Activated CD4-positive, CD25-positive, alpha-beta regulatory T cell treated with anti-CD3 and anti-CD28 coated beads, Interleukin-2, amount 50 U/mL, for 24 hours (primary cell): ENCODE data around the gene MLPH.
A peak's percentile ranks its signal among the peaks of the same experiment; 100 is the strongest.
"Not testable (repeated sequence)": the region's sequence is repeated elsewhere in the genome, so short reads cannot be mapped to it uniquely, and the experiment has no call there.

ENCODE experiments used
- ATAC-seq, 2 donors: fragments of 150-1000 bp; cut with Tn5 transposase; one replicate each; pipeline ENCODE4 v1.10.0; 2021; ENCODE audit warnings: mild to moderate bottlenecking in 1 of 2, moderate library complexity in 1 of 2

MLPH gene

DNA sequence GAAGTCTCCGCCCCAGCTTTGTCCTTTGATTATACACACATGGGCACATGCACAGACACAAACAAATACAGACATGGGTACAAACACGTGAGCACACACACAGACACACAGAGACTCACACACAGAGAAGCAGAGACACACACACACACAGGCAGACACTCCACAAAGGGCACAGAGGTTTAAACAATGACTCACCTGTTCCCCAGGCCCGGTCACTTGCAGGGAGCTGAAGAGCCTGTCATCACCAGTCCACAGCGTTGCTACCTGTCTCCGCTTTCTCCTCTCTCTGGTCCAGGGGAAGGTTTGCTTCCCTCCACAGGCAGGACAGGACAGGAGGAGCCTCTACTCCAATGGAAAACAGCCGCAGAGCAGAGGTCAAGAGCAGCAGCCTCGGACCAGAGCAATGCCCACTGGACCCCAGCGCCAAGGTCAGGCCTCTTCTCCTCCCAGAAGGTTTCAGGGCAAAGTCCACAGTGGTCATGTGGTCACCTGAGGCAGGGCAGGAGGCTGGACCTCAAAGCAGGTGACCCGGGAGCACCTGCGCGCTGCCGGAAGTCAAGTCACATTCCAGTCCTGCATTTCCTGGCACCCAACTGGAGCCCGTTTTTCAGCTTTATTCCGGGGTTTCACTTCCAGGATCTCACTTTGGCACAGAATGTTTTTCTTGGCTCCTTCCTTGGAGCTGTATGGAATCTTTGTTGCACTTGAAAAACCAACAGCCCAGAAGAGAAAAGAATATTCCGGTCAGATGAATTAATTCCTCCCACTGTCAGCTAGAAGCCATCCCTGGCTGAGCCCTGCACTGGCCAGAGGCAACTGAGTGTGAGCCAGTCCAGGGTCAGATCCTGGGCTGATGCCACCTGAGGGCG lies 103.5 kb downstream of the MLPH start, which contains the start of gene RAB17:
TSS of gene RAB17 (minus strand) at position 463 of the 869 bp plus-strand sequence. CDS start 4,580 bp downstream, outside the sequence.
- ATAC-seq: no peak

DNA sequence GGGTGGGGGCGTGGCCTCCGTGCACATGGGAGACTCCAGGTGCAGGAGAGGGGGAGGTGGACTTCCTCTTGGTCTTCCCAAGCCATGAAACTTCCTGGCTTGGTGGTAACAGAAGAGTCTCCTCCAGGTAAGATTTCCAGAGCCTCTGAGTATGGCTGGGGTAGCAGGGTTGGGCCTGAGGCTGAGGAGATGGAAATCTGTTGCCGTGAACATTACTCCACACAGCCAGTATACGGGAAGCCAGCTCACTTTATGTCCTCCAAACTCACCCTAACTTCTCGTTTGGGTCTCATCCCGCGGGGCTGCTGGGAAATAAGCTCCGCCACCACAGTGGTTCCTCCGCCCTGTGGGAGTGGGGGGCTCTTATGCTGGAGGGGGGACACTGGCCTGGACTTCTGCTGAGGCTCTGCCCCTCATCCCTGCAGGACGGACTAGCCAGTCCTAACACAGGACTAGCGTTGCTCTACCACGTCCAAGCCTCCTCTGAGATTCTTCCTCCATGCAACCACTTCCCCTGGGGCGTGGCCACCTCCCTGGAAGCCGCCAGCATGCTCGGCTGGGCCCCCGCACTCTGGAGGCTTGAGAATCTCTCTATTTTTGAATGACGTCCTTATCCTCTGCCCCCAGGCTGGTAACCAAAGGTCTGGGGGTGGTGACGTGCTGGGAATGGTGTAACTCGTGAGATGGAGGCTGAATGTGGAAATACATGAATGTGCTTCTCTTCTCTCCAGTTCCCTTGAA lies 104.3 kb downstream of the MLPH start:
- ATAC-seq: no peak

DNA sequence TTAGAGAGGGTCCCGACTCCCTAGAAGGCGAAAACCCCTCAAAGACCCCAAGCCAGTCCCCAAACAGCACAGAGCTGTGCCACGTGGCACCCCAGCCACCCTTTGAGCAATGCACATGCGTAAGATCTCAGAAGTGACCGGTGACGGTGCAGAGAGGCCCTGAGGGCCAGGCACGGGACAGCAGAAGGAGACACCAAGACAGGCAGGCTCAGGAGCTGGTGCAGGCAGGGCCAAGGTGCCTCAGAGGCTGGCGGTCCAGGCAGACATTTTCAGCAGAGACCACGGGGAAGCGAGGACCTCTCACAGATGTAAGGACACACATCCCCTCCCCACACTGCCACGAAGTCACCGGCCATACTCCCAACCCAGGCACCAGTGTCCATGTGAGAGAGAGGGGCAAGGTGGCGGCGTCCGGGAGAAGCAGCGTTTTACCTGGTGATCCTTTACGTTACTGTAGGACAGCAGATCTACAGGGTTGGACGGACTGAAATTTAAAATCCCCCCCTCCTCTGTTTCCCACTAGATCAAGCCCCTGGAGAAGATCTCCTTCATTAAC lies 105.5 kb downstream of the MLPH start:
- ATAC-seq: no peak

DNA sequence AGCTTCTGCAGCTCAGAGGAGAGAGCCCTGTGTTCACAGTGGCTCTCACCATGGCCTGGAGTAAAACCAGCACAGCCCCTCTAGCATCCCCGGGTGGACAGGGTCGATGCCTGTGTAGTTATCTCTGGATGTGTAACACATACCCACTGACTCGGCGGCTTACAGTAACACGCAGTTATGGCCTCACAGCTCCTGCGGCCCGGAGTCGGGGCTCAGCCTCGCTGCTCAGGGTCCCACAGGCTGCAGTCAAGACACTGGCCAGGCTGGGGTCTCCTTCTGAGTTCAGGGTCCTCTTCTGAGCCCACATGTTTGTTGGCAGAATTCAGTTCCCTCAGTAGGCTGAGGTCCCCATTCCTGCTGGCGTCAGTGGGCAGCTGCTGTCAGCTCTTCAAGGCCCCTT lies 106.0 kb downstream of the MLPH start:
- no peak for ATAC-seq

DNA sequence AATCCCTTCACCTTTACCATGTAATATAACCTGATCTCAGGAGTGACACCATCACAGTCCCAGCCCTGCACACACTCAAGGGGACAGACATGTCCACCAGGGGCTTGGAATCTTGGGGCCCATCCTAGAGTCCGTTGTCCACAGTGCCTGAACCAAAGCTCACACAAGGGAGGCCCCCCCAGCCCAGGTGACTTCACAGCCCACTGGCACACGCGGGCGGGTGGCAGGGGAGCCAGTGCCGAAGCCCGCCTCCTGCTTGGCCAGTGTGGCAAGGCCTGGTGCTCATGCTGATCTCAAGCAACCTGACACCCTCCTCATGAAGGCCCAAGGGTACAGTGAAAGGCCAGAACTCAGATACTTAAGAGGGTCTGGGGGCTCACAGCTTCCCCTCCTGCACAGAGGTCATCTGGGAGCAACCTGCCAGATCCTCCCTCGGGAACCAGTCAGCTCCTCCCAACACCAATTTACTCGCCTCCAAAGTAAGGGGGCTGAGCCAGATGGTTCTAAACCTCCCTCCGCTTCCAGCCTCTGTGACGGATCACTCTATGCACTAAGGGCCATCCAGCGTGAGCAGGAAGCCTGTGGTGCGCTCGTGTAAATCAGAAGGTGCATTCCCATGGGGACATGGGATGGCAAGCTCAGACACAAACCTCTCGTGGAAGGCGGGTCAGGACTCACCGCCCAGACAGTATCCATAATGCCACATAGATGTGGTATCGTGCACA lies 106.7 kb downstream of the MLPH start:
- ATAC-seq: no peak

DNA sequence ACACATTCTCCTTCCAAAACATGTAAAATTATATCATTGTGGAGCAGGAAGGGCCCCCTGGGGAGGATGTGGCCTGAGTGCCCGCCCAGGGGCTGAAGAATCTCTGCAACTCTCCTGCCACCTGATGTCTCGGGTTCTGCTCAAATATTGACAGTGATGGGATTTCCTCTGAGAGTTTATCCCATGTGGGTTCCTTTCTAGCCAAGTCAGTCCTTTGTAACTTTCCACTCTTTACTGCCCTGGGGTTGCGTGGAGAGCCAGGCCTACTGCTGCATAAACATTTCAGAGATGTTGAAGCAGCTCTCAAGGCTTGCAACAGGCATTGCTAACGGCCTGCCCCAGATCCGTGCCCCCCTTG lies 107.4 kb downstream of the MLPH start:
- no peak for ATAC-seq

DNA sequence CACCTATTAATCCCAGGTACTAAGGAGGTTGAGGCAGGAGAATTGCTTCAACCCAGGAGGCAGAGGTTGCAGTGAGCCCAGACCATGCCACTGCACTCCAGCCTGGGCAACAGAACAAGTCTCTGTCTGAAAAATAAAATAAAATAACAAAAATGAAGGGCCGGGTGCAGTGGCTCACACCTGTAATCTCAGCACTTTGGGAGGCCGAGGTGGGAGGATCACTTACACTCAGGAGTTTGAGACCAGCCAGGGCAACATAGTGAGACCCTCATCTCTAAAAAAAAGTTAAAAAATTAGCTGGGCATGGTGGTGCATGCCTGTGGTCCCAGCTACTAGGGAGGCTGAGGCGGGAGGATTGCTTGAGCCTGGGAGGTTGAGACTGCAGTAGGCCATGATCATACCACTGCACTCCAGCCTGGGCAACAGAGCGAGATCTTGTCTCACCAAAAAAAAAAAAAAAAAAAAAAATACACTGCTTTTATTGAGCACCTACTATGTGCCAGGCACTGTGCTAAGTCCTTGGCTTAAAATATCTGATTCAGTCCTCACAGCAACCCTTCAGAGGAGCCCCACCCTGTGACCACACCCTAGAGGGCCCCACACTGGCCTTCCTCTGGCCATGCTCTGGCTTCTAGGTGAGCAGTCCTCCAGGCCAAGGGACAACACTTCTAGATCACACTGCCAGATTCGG lies 108.9 kb downstream of the MLPH start:
- not testable (repeated sequence) for ATAC-seq

DNA sequence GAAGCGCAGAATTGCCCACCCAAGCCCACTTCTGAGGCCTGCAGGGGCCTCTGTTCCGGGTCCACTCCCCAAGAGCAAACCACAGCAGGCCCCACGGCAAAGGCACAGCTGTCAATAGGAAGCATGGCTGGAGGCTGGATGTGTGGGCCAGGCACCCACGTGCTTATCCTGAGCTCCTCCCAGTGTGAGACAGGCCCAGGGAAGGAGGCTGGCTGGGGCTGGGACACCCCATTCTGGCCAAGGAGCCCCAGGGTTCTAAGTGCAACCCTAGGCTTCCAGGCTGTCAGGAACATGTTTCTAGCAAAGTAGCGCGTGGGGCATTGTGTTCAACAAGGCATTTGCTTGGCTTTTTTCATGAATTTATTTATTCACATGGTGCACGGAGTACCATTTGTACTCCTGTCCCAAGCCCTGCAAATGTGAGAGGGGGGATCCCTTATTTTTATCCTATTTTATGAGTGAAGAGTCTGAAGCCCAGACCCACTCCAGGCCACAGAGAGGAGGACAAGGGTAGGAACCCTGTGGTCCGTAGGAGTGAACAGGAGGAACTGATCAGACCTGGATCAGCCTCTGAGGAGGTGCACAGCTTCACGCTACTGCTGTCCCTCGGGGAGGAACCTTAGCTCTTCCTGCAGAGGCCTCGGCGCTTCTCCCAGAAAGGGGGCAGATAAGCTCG lies 109.6 kb downstream of the MLPH start:
- no peak for ATAC-seq

DNA sequence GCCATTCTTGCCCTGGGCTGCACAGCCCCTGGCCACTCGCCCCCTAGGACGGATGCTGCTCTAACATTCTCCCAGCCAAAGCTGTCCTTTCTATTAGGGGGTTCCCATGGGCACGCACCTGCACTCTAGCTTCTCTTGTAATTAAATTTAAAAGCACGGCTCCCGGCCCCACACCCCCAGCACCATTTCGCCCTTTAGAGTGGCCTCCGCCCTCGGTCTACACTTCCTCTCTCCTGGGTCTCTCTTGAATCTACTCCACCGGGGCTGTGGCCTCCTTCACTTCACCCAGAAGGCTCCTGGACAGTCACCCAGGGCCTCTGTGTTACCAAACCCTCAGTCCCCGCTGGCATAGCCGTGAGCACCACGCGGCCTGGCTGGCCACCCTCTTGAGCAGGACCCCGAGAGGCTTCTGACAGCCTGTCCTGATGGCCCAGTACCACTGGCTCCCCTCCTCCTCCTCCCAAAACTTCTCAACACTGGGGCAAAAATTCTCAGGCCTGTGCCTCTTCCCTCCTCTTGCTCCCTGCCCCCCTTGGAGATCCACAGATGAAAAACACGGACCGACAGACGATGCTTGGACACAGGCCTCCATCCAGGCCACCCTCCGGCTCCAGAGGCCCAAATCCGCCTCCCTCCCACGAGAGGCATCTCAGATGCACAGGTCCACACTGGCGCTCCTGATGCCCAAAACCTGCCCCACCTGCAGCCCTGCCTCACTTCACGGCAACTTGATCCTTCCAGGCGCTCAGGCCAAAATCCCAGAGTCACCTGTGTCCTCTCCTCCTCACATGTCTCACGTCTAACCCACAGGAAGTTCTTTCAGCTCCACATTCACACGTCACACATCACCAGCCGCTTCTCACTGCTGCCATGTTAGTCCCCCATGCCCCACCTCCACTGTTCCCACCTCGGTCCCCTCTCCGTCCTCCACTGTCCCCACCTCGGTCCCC lies 110.4 kb downstream of the MLPH start:
- ATAC-seq: no peak

DNA sequence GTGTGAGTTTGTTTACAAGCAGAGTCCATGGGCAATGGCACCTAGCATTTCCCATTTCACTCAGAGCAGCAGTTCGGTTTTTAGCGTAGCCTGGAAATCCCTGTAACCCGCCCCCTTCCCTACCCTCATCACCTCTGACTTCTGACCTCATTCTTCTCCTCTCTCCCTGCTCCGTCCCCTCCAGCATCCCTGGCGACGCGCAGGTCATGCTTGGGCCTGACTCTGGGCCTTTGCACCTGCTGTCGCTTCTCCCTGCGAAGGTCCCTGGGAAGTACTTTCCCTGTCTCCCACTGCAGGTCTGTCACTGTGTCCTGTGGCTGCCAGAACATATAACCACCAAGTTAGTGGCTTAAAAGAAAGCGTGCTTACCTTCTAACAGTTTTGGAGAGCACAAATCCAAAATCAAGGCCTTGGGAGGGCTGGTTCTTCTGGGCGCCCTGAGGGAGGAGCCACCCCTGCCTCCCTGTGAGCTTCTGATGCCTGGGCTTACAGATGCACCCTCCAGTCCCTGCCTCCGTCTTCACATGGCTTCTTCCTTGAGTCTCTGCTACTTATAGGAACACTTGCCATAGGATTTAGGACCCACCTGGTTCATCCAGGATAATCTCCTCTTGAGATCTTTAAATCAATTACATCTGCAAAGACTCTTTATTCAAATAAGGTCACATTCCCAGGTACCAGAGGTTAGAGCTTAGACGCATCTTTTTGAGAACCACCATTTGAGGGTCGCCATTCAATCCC lies 111.6 kb downstream of the MLPH start:
- ATAC-seq: no peak

DNA sequence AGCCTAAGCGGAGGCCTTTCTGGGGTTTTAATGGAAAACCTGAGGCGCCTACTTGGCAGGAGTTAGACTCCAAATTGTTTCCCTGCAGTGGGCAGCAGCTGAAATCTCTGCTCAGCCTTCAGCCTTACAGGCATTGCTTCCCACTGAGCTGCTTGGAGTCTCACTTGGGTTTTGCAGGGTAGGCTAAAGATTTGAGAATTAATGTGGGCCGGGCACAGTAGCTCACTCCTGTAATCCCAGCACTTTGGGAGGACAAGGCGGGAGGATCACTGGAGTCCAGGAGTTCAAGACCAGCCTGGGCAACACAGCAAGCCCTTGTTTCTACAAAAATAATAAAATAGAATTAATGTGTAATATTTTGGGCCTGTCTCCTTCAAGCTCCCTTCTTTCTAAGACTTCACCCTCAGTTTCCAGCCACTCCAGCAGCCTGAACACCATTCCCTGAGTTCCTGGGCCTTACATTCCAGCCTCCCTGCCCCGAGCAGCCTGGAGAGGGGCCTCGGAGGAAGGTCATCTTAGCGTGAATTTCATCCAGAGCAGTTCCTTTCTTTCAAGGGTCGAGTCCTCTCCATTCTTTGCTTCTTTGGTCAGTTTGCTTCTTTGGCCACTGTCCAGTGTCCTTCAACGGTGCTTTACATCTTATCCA lies 112.5 kb downstream of the MLPH start:
- ATAC-seq: no peak

DNA sequence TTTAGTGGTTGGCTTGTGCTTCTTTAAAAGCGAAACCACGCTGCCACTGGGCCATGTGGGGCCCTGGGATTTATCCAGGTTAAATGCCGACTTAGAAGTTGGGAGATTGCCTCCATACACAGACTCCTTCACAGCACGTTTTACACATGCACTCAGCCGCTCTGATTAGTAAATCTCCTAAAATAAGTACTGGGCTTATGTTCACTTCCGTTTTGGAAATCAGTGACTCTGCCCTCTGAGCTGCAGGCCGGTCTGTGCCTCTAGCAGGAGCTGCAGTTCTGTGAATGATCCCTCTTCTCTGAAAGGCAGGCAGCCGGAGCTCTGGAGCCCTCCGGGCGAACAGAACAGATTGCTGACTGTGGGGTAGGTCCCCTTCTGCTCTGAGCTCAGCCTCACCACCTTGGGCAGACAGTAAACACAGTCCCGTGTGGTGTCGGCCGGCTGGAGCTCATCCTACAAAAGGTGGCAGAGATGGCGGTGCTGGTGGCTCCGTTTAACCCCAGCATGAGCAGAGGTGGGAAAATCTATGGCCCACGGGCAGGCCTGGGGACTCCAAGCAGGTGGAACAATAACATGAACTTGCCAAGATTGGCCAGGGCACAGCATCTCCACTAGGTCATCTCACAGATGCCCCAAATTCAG lies 113.3 kb downstream of the MLPH start:
- no peak for ATAC-seq

DNA sequence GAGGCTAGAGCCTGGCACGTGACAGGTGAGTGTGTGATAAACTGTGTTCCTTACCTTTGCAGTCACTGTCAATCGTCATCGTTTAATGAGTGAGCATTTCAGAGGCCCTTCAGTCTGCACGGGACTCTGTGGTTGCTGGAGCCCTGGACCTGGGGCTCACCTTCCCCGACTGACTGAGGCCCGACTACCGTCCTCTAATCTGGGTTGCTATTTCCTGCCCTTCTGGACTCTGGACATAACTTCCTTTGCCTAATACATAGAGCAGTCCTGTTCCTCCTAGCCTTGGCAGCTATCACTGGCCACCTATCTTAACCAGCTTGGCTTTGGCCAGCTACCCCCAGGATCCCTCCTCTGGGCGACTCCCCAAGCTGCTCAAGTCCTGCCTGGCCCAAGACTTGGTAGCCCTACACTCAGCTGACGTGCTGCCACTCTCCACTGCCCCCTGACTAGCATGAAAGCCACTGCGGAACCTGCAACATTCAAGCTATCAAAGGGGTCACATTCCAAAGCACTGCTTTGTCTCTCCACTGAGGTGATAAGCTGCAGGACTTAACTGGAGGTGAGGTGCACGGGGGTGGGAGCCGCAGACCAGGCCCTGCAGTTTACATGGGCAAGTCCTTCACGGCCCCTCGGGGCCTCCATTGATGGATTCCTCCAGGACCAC lies 114.5 kb downstream of the MLPH start:
- ATAC-seq: no peak

DNA sequence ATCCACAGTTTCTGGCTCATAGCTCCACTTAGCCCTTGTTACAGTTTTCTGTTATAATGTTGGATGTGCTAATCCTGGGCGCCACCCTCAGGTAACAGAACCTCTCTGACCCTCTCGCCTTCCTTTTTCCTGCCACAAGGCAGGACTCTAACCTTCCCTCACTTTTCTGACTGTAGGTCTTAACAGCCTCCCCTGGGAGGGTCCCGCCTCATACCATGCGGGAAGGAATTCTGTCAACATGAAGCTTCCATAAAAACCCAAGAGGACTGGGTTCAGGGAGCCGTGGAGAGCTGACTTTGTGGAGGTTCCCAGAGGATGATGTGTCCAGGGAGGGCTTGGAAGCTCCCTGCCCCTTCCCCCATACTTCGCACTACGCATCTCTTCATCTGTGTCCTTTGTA lies 115.4 kb downstream of the MLPH start:
- ATAC-seq: no peak

DNA sequence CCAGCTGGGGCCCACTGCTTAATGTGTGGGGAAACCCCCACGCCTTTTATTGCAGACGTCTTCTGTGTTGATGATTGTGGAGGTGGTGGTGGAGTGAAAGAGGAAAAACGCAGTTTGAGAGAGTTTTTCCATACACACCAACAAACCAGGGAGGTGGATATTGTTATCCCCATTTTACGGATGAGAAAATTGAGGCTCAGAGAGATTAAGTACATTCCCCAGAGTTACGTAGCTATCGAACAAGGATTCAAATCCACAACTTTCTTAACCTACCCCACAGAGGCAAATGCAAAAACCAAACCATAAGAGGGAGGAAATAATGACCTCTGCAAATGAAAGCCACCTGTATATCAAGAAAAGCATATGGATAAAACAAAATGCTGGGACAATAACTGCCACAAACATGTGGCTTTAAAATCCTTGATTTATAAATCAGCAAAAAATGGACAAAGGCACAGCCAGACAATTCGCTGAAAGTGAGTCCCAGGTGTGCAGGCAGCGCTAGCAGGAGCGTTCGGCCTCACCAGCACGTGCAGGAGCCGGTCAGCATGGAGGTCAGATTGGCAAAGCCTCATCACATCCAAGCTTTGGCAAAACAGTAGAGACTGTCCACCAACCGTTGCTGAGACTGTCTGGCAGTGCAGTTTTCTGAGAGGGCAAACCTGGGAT lies 116.1 kb downstream of the MLPH start:
- no peak for ATAC-seq

DNA sequence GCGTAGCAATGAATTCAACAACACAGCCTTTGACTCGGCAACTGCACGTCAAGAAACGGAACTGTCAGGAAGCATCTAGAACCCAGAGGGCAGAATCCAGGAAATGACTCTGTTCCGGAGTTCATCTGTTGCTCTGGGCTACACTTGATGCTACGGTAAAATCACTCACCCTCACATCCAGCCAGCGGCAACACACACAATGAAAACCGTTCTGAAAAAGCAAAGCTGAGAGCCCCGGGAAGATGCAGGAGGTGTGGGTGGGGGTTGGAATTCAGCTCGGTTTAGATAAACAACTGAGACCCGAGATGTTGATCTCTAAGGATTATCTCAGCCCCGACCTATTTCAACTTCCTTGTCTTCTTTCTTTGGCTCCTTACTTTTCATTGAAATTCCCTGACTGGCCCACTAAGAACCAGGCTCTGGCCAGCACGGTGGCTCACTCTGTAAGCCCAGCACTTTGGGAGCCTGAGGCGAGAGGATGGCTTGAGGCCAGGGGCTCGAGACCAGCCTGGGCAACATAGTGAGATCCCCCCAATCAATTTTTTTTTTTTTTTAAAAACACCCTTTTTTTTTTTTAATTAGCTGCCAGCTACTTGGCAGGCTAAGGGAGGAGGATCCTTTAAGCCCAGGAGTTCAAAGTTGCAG lies 116.8 kb downstream of the MLPH start:
- peak; percentile 86 to 91 for ATAC-seq

DNA sequence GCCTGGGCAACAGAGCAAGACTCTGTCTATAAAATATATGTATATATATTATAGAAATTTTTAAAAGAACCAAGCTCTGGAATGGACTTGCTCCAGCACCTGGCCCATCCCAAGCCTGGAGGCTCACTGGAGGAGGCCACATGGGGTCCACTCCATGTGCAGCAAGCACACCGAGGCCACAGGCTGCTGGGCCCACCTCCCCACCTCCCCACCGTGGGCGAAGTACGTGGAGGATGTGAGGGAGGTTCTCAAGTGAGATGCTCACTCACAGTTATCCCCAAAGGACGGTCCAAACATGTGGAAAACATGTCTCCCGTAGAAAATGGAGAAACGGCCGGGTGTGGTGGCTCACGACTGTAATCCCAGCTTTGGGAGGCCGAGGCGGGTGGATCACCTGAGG lies 117.3 kb downstream of the MLPH start:
- no peak for ATAC-seq
